Trophoblast cell (in vitro differentiated cells and primary cell): ENCODE results near the gene ABTB2.
A peak's percentile ranks its signal among the peaks of the same experiment; 100 is the strongest.

Experiments
- DNase-seq, 2 donors: peaks; one replicate each; pipeline ENCODE4 v3.0.0-alpha.2; 2016
- H2AFZ ChIP-seq: 2 replicates; pipeline ENCODE4 v1.6.1; 2013; ENCODE audit warnings: low read length, moderate library complexity, mild to moderate bottlenecking; ENCODE audit not compliant: insufficient read depth, poor library complexity
- H2AK5ac ChIP-seq: 2 replicates; pipeline ENCODE4 v1.6.1; 2013; ENCODE audit warnings: mild to moderate bottlenecking, low read length
- H2BK120ac ChIP-seq: 2 replicates; pipeline ENCODE4 v1.6.1; 2013; ENCODE audit warnings: low read length, mild to moderate bottlenecking, moderate library complexity; ENCODE audit not compliant: insufficient read depth, poor library complexity
- H2BK12ac ChIP-seq: 2 replicates; pipeline ENCODE4 v1.6.1; 2013; ENCODE audit warnings: mild to moderate bottlenecking, low read length, moderate library complexity
- H2BK5ac ChIP-seq: 2 replicates; pipeline ENCODE4 v1.6.1; 2013; ENCODE audit warnings: low read length, low read depth, moderate library complexity, mild to moderate bottlenecking; ENCODE audit not compliant: poor library complexity
- H3K14ac ChIP-seq: 2 replicates; pipeline ENCODE4 v1.6.1; 2013; ENCODE audit warnings: mild to moderate bottlenecking, low read length
- H3K18ac ChIP-seq: 2 replicates; pipeline ENCODE4 v1.6.1; 2013; ENCODE audit warnings: mild to moderate bottlenecking, low read length
- H3K23ac ChIP-seq: 2 replicates; pipeline ENCODE4 v1.6.1; 2013; ENCODE audit warnings: low read length
- H3K27ac ChIP-seq: 2 replicates; pipeline ENCODE4 v1.5.1; 2013; ENCODE audit warnings: low read depth, mild to moderate bottlenecking, inconsistent platforms, low read length, moderate library complexity
- H3K27me3 ChIP-seq: 2 replicates; pipeline ENCODE4 v1.6.1; 2013; ENCODE audit warnings: inconsistent platforms, mild to moderate bottlenecking, low read length, moderate library complexity; ENCODE audit not compliant: insufficient read depth
- H3K36me3 ChIP-seq, 2 experiments: 1 replicate in 1 of 2; 2 replicates in 1 of 2; pipeline ENCODE4 v1.6.1; 2013; ENCODE audit warnings: low read length in 2 of 2, mild to moderate bottlenecking in 2 of 2, moderate library complexity in 1 of 2; ENCODE audit not compliant: insufficient read depth in 2 of 2, control insufficient read depth in 1 of 2
- H3K4ac ChIP-seq: 2 replicates; pipeline ENCODE4 v1.6.1; 2013; ENCODE audit warnings: low read depth, mild to moderate bottlenecking, low read length, moderate library complexity
- H3K4me1 ChIP-seq, 2 experiments: 1 replicate in 1 of 2; 2 replicates in 1 of 2; pipeline ENCODE4 v1.6.1; 2013; ENCODE audit warnings: low read length in 2 of 2, mild to moderate bottlenecking in 2 of 2, moderate library complexity in 1 of 2; ENCODE audit not compliant: insufficient read depth in 2 of 2, control insufficient read depth in 1 of 2
- H3K4me2 ChIP-seq: 2 replicates; pipeline ENCODE4 v1.6.1; 2013; ENCODE audit warnings: inconsistent platforms, mild to moderate bottlenecking, low read length, moderate library complexity
- H3K4me3 ChIP-seq: 2 replicates; pipeline ENCODE4 v1.5.1; 2013; ENCODE audit warnings: mild to moderate bottlenecking, low read depth, low read length, inconsistent platforms
- H3K79me1 ChIP-seq: one replicate; pipeline ENCODE4 v1.6.1; 2013; ENCODE audit warnings: low read length
- H3K79me2 ChIP-seq: 2 replicates; pipeline ENCODE4 v1.6.1; 2013; ENCODE audit warnings: low read length, mild to moderate bottlenecking; ENCODE audit not compliant: control insufficient read depth, insufficient read depth, poor library complexity
- H3K9ac ChIP-seq: 2 replicates; pipeline ENCODE4 v1.6.1; 2013; ENCODE audit warnings: mild to moderate bottlenecking, low read length
- H3K9me3 ChIP-seq: 2 replicates; pipeline ENCODE4 v1.6.1; 2013; ENCODE audit warnings: low read depth, mild to moderate bottlenecking, control low read depth, inconsistent platforms, low read length; ENCODE audit not compliant: insufficient read depth
- H4K12ac ChIP-seq: 2 replicates; pipeline ENCODE4 v1.6.1; 2013; ENCODE audit warnings: low read depth, mild to moderate bottlenecking, low read length, moderate library complexity
- H4K8ac ChIP-seq: 2 replicates; pipeline ENCODE4 v1.6.1; 2013; ENCODE audit warnings: low read depth, mild to moderate bottlenecking, low read length, moderate library complexity
- H4K91ac ChIP-seq: one replicate; pipeline ENCODE4 v1.6.1; 2013; ENCODE audit warnings: low read depth, mild to moderate bottlenecking, low read length, moderate library complexity
- WGBS: extraction: QIAGEN DNeasy Blood & Tissue Kit; methylation state at CpG from one replicate; pipeline ENCODE4 v1.1.7; 2013; ENCODE audit warnings: missing lambda C conversion rate; ENCODE audit not compliant: insufficient read length, insufficient coverage; ENCODE audit errors: extremely low coverage; 5-methylcytosine and 5-hydroxymethylcytosine counted together

Gene ABTB2

DNA sequence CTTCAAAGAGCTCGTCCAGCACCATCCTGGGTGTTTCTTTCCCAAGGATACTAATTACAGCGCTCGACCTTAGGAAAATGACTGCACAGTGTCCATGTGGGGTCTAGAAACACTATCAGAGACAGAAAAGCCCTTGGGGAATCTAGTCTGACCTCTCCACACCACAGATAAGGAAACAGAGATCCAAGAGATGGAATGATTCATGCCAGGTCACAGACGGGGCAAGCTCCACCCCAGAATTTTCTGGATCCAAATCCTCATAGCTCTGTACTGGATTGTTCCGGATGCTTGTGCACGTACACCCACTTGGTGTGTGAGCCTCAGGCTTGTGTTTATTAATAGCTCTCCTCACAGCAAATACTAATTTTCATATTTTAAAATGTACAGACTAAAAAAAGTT, 11.3 kb downstream of the ABTB2 start:
- no CpG with 5 or more reads among the region's 6 CpGs for WGBS
- H3K9me3 ChIP-seq, result no peaks in the 10 kb centered on the region
- H2BK12ac ChIP-seq, result no peak overlapping the region
- no peak overlapping the region for H2AFZ ChIP-seq
- H3K79me2 ChIP-seq, result peaks cover 3% of the 10 kb centered on the region
- DNase-seq, result peak; percentile 31 to 70
- H4K8ac ChIP-seq, result no peak overlapping the region
- no peak overlapping the region for H3K23ac ChIP-seq
- H3K36me3 ChIP-seq, result no peaks in the 10 kb centered on the region
- H2BK5ac ChIP-seq, result no peak overlapping the region
- H2BK120ac ChIP-seq, result no peak overlapping the region
- no peaks in the 10 kb centered on the region for H3K27me3 ChIP-seq
- no peak overlapping the region for H3K14ac ChIP-seq
- no peak overlapping the region for H4K12ac ChIP-seq
- no peak overlapping the region for H4K91ac ChIP-seq
- H3K27ac ChIP-seq, result no peak overlapping the region
- no peak overlapping the region for H3K4me2 ChIP-seq
- H3K4ac ChIP-seq, result peak overlapping the region; percentile 23
- peaks cover 2% of the 10 kb centered on the region for H3K79me1 ChIP-seq
- H3K9ac ChIP-seq, result no peak overlapping the region
- H3K4me3 ChIP-seq, result no peak overlapping the region
- H3K18ac ChIP-seq, result no peak overlapping the region
- H3K4me1 ChIP-seq, result peaks cover 15 to 21% of the 10 kb centered on the region in 2 experiments
- no peak overlapping the region for H2AK5ac ChIP-seq

GRCh38 chr11:34345991-34346480, 11.8 kb downstream of the ABTB2 start:
- Histone ChIP-seq H3K4me1 (peaks cover 15 to 19% of the 10 kb centered on the region in 2 experiments), H4K12ac (no peak overlapping the region)

DNA sequence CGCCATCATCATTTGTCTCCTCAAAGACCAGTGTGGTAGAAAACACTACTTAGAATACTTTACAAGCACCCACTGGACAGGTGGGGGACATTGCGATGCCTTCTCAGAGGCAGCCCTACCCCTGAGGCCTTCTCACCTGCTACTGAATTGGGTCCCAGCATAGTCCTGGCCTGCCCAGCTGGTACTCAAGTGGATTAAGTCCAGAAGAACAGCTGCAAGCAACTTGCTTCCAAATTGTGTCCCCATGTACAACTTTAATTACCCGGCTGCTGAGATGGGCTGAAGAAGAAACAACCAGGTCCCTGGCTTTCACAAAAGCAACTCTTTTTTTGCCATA, 12.3 kb downstream of the ABTB2 start:
- Histone ChIP-seq H3K36me3 (no peaks in the 10 kb centered on the region), H3K4me1 (peaks cover 15 to 18% of the 10 kb centered on the region in 2 experiments)
- no CpG with 5 or more reads among the region's 3 CpGs for WGBS

More at GRCh38 chr11:34345991-34346480, 11.8 kb downstream of the ABTB2 start:
- H2BK5ac ChIP-seq, result no peak overlapping the region
- H3K4me2 ChIP-seq, result no peak overlapping the region
- no peak overlapping the region for H3K23ac ChIP-seq
- peaks cover 3% of the 10 kb centered on the region for H3K79me2 ChIP-seq
- peak in 1 of 2 donors; percentile 42 for DNase-seq
- H3K4me3 ChIP-seq, result no peak overlapping the region
- no peak overlapping the region for H4K8ac ChIP-seq
- no peak overlapping the region for H3K14ac ChIP-seq
- H3K4ac ChIP-seq, result peak overlapping the region; percentile 44
- H3K27ac ChIP-seq, result no peak overlapping the region
- no peak overlapping the region for H3K18ac ChIP-seq
- H2BK12ac ChIP-seq, result peak overlapping the region; percentile 42
- no peaks in the 10 kb centered on the region for H3K36me3 ChIP-seq
- WGBS, result no CpG with 5 or more reads among the region's 8 CpGs
- peak overlapping the region; percentile 44 for H2BK120ac ChIP-seq
- no peak overlapping the region for H3K9ac ChIP-seq
- H4K91ac ChIP-seq, result peak overlapping the region; percentile 9
- peaks cover 2% of the 10 kb centered on the region for H3K79me1 ChIP-seq
- H3K27me3 ChIP-seq, result no peaks in the 10 kb centered on the region
- H2AFZ ChIP-seq, result no peak overlapping the region
- no peaks in the 10 kb centered on the region for H3K9me3 ChIP-seq
- H2AK5ac ChIP-seq, result no peak overlapping the region

GRCh38 chr11:34344768-34345539, 12.9 kb downstream of the ABTB2 start:
- H3K18ac ChIP-seq, result no peak overlapping the region
- no peak overlapping the region for H3K9ac ChIP-seq
- no peak for DNase-seq
- no CpG with 5 or more reads among the region's 8 CpGs for WGBS
- no peaks in the 10 kb centered on the region for H3K9me3 ChIP-seq
- no peak overlapping the region for H3K23ac ChIP-seq
- H4K91ac ChIP-seq, result no peak overlapping the region
- H3K4ac ChIP-seq, result no peak overlapping the region
- H2AK5ac ChIP-seq, result no peak overlapping the region
- no peak overlapping the region for H2BK12ac ChIP-seq
- H3K4me3 ChIP-seq, result no peak overlapping the region
- no peaks in the 10 kb centered on the region for H3K27me3 ChIP-seq
- H3K14ac ChIP-seq, result no peak overlapping the region
- no peak overlapping the region for H3K4me2 ChIP-seq
- H4K12ac ChIP-seq, result no peak overlapping the region
- no peak overlapping the region for H2BK120ac ChIP-seq
- peaks cover 3% of the 10 kb centered on the region for H3K79me2 ChIP-seq
- no peak overlapping the region for H2AFZ ChIP-seq
- peaks cover 2% of the 10 kb centered on the region for H3K79me1 ChIP-seq
- H4K8ac ChIP-seq, result no peak overlapping the region
- H3K4me1 ChIP-seq, result peaks cover 15 to 18% of the 10 kb centered on the region in 2 experiments
- H2BK5ac ChIP-seq, result no peak overlapping the region
- H3K27ac ChIP-seq, result no peak overlapping the region
- no peaks in the 10 kb centered on the region for H3K36me3 ChIP-seq

More for the DNA sequence above, 12.3 kb downstream of the ABTB2 start:
- Histone ChIP-seq H2BK120ac (no peak overlapping the region), H2AK5ac (no peak overlapping the region), H3K18ac (no peak overlapping the region), H3K9me3 (no peaks in the 10 kb centered on the region), H2BK12ac (no peak overlapping the region), H2AFZ (no peak overlapping the region), H3K79me2 (peaks cover 3% of the 10 kb centered on the region), H3K4me2 (no peak overlapping the region), H3K4ac (no peak overlapping the region), H3K4me3 (no peak overlapping the region), H3K23ac (no peak overlapping the region), H3K27me3 (no peaks in the 10 kb centered on the region), H3K79me1 (peaks cover 2% of the 10 kb centered on the region), H3K14ac (no peak overlapping the region), H4K12ac (no peak overlapping the region), H3K9ac (no peak overlapping the region), H2BK5ac (no peak overlapping the region), H3K27ac (no peak overlapping the region), H4K91ac (no peak overlapping the region), H4K8ac (no peak overlapping the region)
- no peak for DNase-seq
